Colonic mucosa (tissue), 4 donors: Measurements from ENCODE around the gene EML6. TPM values are rescaled to one million over a fixed set of nuclear protein-coding genes. Genes with fewer than 3 reads are reported as not detected.

ENCODE experiments used
- DNase-seq: peaks from one replicate; pipeline ENCODE4 v3.0.0-alpha.2; 2020
- H3K27ac ChIP-seq: fragments of 200-600 bp; one replicate; pipeline ENCODE4 v1.8.0; 2021
- H3K27me3 ChIP-seq: fragments of 200-600 bp; one replicate; pipeline ENCODE4 v1.8.0; 2021
- H3K36me3 ChIP-seq: fragments of 200-600 bp; one replicate; pipeline ENCODE4 v1.8.0; 2021
- H3K4me1 ChIP-seq: fragments of 200-600 bp; one replicate; pipeline ENCODE4 v1.8.0; 2021; ENCODE audit warnings: mild to moderate bottlenecking
- H3K4me3 ChIP-seq: fragments of 200-600 bp; one replicate; pipeline ENCODE4 v1.8.0; 2021
- H3K9ac ChIP-seq, 2 donors: one replicate each; pipeline ENCODE4 v1.7.0; 2013; ENCODE audit warnings: control low read depth in 2 of 2, low read depth in 2 of 2, low read length in 2 of 2
- H3K9me3 ChIP-seq: fragments of 200-600 bp; one replicate; pipeline ENCODE4 v1.8.0; 2021
- CTCF ChIP-seq: fragments of 200-600 bp; IDR thresholded peaks from one replicate; pipeline ENCODE4 v1.8.0; 2022; ENCODE audit warnings: antibody characterized with exemption, mild to moderate bottlenecking
- intact Hi-C: fragments of 100-400 bp; cut with DNase I; formaldehyde crosslinking; loops from one replicate; pipeline ENCODE4 v1.14.1; 2022
- total RNA-seq, 2 donors: library from RNA; stranded (reverse); fragmentation: NEBNext Ultra II Directional in 1 of 2; extraction: Animal tissue kit (Norgen Biotek cat#: 25700) in 1 of 2; gene quantifications; one replicate each; pipeline ENCODE4 v1.2.1, GENCODE V29; 2021
- donor health status: healthy.
- donor health status: DM: no; HTN: no; CAD: no.
- donor health status: DM: no; HTN: no; CAD: no.

Gene EML6
- total RNA-seq, 2 donors from 2014 or later = 2.1 to 2.5 TPM

- DNase-seq = no peak
- Histone ChIP-seq H3K9me3 (no peaks in the 10 kb centered on the region), H3K36me3 (no peaks in the 10 kb centered on the region), H3K9ac (no peak overlapping the region), H3K27me3 (no peaks in the 10 kb centered on the region), H3K4me3 (no peak overlapping the region), H3K27ac (no peak overlapping the region), H3K4me1 (no peaks in the 10 kb centered on the region)
- intact Hi-C loops = loop anchor here (10.0 kb wide), 2 partner anchors 525 to 585 kb away; partner anchors contain the start of gene ACYP2
- TF ChIP-seq CTCF = no peak
Observed at GRCh38 chr2:54699665-54700064, 23.8 kb upstream of the EML6 start.

- H3K27ac ChIP-seq = no peak overlapping the region
- intact Hi-C loops = loop anchor here (10.0 kb wide), 2 partner anchors 526 to 586 kb away; partner anchors contain the start of gene ACYP2
- H3K27me3 ChIP-seq = no peaks in the 10 kb centered on the region
- no peaks in the 10 kb centered on the region for H3K9me3 ChIP-seq
- no peak for DNase-seq
- no peaks in the 10 kb centered on the region for H3K36me3 ChIP-seq
- H3K4me1 ChIP-seq = no peaks in the 10 kb centered on the region
- no peak for TF ChIP-seq CTCF
- no peak overlapping the region for H3K9ac ChIP-seq
- no peak overlapping the region for H3K4me3 ChIP-seq
Observed at GRCh38 chr2:54701029-54701428, 22.4 kb upstream of the EML6 start.

- TF ChIP-seq CTCF = no peak
- Histone ChIP-seq H3K36me3 (no peaks in the 10 kb centered on the region), H3K9me3 (no peaks in the 10 kb centered on the region), H3K4me1 (no peaks in the 10 kb centered on the region), H3K9ac (no peak overlapping the region), H3K4me3 (no peak overlapping the region), H3K27me3 (no peaks in the 10 kb centered on the region), H3K27ac (no peak overlapping the region)
- intact Hi-C loops = loop anchor here (10.0 kb wide), 2 partner anchors 529 to 589 kb away; partner anchors contain the start of gene ACYP2
- no peak for DNase-seq
Observed at GRCh38 chr2:54704238-54704637, 19.2 kb upstream of the EML6 start.

GRCh38 chr2:54704688-54705605, 18.5 kb upstream of the EML6 start:
- intact Hi-C loops = loop anchor here (5.0 to 10.0 kb wide), 4 partner anchors 38 to 590 kb away; partner anchors contain the start of gene ACYP2
- TF ChIP-seq CTCF = peak; percentile 50
- H3K36me3 ChIP-seq = no peaks in the 10 kb centered on the region
- H3K27ac ChIP-seq = no peak overlapping the region
- no peaks in the 10 kb centered on the region for H3K4me1 ChIP-seq
- no peak overlapping the region for H3K4me3 ChIP-seq
- DNase-seq = no peak
- no peaks in the 10 kb centered on the region for H3K9me3 ChIP-seq
- H3K9ac ChIP-seq = no peak overlapping the region
- H3K27me3 ChIP-seq = no peaks in the 10 kb centered on the region

GRCh38 chr2:54706622-54707021, 16.8 kb upstream of the EML6 start:
- no peaks in the 10 kb centered on the region for H3K9me3 ChIP-seq
- no peak for DNase-seq
- H3K4me3 ChIP-seq = no peak overlapping the region
- no peak for TF ChIP-seq CTCF
- intact Hi-C loops = loop anchor here (5.0 to 10.0 kb wide), 4 partner anchors 39 to 592 kb away; partner anchors contain the start of gene ACYP2
- no peak overlapping the region for H3K27ac ChIP-seq
- no peaks in the 10 kb centered on the region for H3K4me1 ChIP-seq
- H3K27me3 ChIP-seq = no peaks in the 10 kb centered on the region
- no peaks in the 10 kb centered on the region for H3K36me3 ChIP-seq
- H3K9ac ChIP-seq = no peak overlapping the region
